SK-MEL-5 (cell line): ENCODE results near the gene CAMP. TPM values are rescaled to one million over a fixed set of nuclear protein-coding genes. Genes with fewer than 3 reads are reported as not detected.
"Not testable (repeated sequence)": the region's sequence is repeated elsewhere in the genome, so short reads cannot be mapped to it uniquely, and the experiment has no call there.

ENCODE experiments used
- DNase-seq: peaks from one replicate; pipeline ENCODE4 v3.0.0-alpha.2; 2016; ENCODE audit warnings: low read depth, low spot score
- in situ Hi-C: cut with HindIII; loops from 2 replicates; pipeline ENCODE4 v1.10.0; 2016; ENCODE audit warnings: low sequenced_read_pairs, high pct_unique_total_duplicates, low pct_unique_long_range_greater_than_20kb
- total RNA-seq: library from RNA; depleted of rRNA; stranded (reverse); fragments of >200 nt; shearing (Covaris generic); gene quantifications from 2 replicates; pipeline ENCODE4 v1.2.3, GENCODE V29; 2014

Gene CAMP
- total RNA-seq, 1 experiment from 2014 or later: not detected

- in situ Hi-C loops: no loop called here
- DNase-seq: no peak
Observed at GRCh38 chr3:48208076-48208475, 15.2 kb upstream of the CAMP start.

GRCh38 chr3:48209445-48209844 lies 13.8 kb upstream of the CAMP start:
- in situ Hi-C loops: no loop called here
- no peak for DNase-seq

- in situ Hi-C loops: not testable (repeated sequence)
Observed at GRCh38 chr3:48210534-48210933, 12.8 kb upstream of the CAMP start.

GRCh38 chr3:48211776-48212175 lies 11.5 kb upstream of the CAMP start:
- DNase-seq, in situ Hi-C loops: not testable (repeated sequence)

More at GRCh38 chr3:48210534-48210933, 12.8 kb upstream of the CAMP start:
- DNase-seq: not testable (repeated sequence)

GRCh38 chr3:48214225-48214624 lies 9.1 kb upstream of the CAMP start:
- no peak for DNase-seq
- in situ Hi-C loops: no loop called here

GRCh38 chr3:48215019-48215418 lies 8.3 kb upstream of the CAMP start:
- in situ Hi-C loops: no loop called here
- DNase-seq: no peak

GRCh38 chr3:48215466-48215865 lies 7.8 kb upstream of the CAMP start:
- no peak for DNase-seq
- in situ Hi-C loops: no loop called here

- DNase-seq: no peak
- in situ Hi-C loops: no loop called here
Observed at GRCh38 chr3:48215876-48216275, 7.4 kb upstream of the CAMP start.

GRCh38 chr3:48217449-48217848 lies 5.8 kb upstream of the CAMP start:
- DNase-seq: no peak
- in situ Hi-C loops: no loop called here

GRCh38 chr3:48218537-48218936 lies 4.8 kb upstream of the CAMP start:
- DNase-seq: no peak
- in situ Hi-C loops: no loop called here

GRCh38 chr3:48219543-48219942 lies 3.8 kb upstream of the CAMP start:
- in situ Hi-C loops: no loop called here
- DNase-seq: no peak

GRCh38 chr3:48220746-48221145 lies 2.5 kb upstream of the CAMP start:
- in situ Hi-C loops: no loop called here
- no peak for DNase-seq

GRCh38 chr3:48225587-48225986 lies 2.3 kb downstream of the CAMP start:
- in situ Hi-C loops: no loop called here
- no peak for DNase-seq

- DNase-seq: no peak
- in situ Hi-C loops: no loop called here
Observed at GRCh38 chr3:48226939-48227338, 3.6 kb downstream of the CAMP start.

- DNase-seq: no peak
- in situ Hi-C loops: no loop called here
Observed at GRCh38 chr3:48232232-48232631, 8.9 kb downstream of the CAMP start.

GRCh38 chr3:48232734-48233133 lies 9.4 kb downstream of the CAMP start:
- in situ Hi-C loops: no loop called here
- peak; percentile 77 for DNase-seq

GRCh38 chr3:48233542-48233941 lies 10.2 kb downstream of the CAMP start:
- in situ Hi-C loops: no loop called here
- DNase-seq: no peak

GRCh38 chr3:48236531-48236930 lies 13.2 kb downstream of the CAMP start:
- peak; percentile 33 for DNase-seq
- in situ Hi-C loops: no loop called here

- in situ Hi-C loops: no loop called here
Observed at GRCh38 chr3:48238531-48239085, 15.3 kb downstream of the CAMP start.

More at GRCh38 chr3:48238531-48239085, 15.3 kb downstream of the CAMP start:
- no peak for DNase-seq
